ENCODE measurements around the gene ZDHHC14.

GRCh38 chr6:157607317-157608109, 226.5 kb downstream of the ZDHHC14 start:
- TF ChIP-seq CTCF (IDR thresholded peaks at IDR 0.05) = no peak
- TF ChIP-seq ZFX (IDR thresholded peaks at IDR 0.05; ENCODE audit: borderline replicate concordance) = no peak

Measured in 22Rv1 (cell line).